ENCODE data around the gene ZDHHC11B.
"Not testable (repeated sequence)": the region's sequence is repeated elsewhere in the genome, so short reads cannot be mapped to it uniquely, and the experiment has no call there.

The ZDHHC11B gene

DNA sequence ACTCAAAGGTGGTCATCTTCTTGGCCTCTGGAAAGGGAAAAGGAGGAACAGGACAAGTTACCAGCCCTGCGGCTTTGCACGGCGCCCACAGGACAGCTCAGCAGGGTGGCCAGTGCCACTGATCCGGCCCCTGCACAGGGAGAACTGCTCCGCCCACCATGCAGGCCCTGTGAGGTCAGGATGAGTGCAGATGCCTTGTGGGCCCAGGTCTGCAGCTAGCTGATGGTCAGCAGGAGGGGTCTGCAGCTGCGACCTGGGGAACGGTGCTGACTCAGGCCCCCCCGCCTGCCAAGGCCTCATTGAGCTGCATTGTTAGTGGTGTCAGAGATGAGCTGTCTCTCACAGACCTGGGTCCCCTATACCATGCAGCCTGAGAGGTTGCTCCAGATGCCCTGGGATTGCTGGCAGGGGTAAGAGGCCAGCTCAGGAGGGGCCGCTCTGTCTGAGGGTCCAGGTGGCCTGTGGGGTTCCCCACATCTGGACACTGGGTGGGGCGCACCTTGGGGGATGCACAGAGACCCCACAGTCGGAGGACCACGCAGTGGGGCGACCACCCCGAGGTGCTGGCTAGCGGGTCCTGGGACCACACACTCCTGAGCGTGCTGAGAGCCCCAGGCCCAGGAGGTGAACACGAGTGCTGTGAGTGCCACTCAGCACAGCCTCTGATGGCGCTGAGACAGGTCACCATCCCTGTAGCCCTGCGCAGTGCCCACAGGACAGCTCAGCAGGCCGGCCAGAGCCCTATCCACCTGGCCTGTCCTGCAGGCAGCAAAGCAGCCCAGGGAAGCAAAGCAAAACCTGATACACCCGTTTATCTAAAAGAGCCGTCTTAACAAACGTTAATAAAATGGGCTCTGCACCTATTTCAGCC lies 39.0 kb downstream of the ZDHHC11B start:
- Histone ChIP-seq H4K8ac (ENCODE audit: low read length) (peak overlapping the region; percentile 54), H3K23ac (ENCODE audit: low read length in 2 of 2) (peak overlapping the region in 1 of 2 experiments; percentile 9), H3K14ac (ENCODE audit: low read length in 2 of 2) (peak overlapping the region in 1 of 2 experiments; percentile 95), H4K91ac (ENCODE audit: low read length) (peak overlapping the region; percentile 39)
- H3K4me2 ChIP-seq (ENCODE audit: low read length, poor library complexity, severe bottlenecking); H2BK120ac ChIP-seq (ENCODE audit: low read depth, low read length); H2AK5ac ChIP-seq (ENCODE audit: low read length, severe bottlenecking); H3K9ac ChIP-seq (ENCODE audit: low read length); H3K4ac ChIP-seq (ENCODE audit: low read depth in 1 of 2, low read length in 2 of 2); H3K79me1 ChIP-seq (replicated peaks; ENCODE audit: low read length, poor library complexity, severe bottlenecking); H2BK5ac ChIP-seq (ENCODE audit: low read depth, low read length, poor library complexity, severe bottlenecking); H2AFZ ChIP-seq (ENCODE audit: low read depth, low read length); H3K36me3 ChIP-seq (ENCODE audit: control insufficient read depth in 1 of 2, insufficient read depth in 2 of 2, low read depth in 1 of 2, low read length in 2 of 2); H2BK12ac ChIP-seq (ENCODE audit: low read length in 2 of 2); H3K4me1 ChIP-seq (ENCODE audit: control insufficient read depth, insufficient read depth, low read depth, low read length); H3K27me3 ChIP-seq (ENCODE audit: control insufficient read depth in 1 of 2, insufficient read depth in 1 of 2, low read length in 2 of 2); H3K27ac ChIP-seq (ENCODE audit: low read length, poor library complexity, severe bottlenecking); H3K4me3 ChIP-seq (ENCODE audit: insufficient read depth in 1 of 2, low read depth in 1 of 2, low read length in 2 of 2); H2BK15ac ChIP-seq (ENCODE audit: low read depth, poor library complexity, severe bottlenecking); DNase-seq; H3K18ac ChIP-seq (ENCODE audit: low read depth in 1 of 2, low read length in 2 of 2); H3K9me3 ChIP-seq (ENCODE audit: control insufficient read depth, low read length): not testable (repeated sequence)
- 86% methylated on average over 20 of the region's 23 CpGs for WGBS

DNA sequence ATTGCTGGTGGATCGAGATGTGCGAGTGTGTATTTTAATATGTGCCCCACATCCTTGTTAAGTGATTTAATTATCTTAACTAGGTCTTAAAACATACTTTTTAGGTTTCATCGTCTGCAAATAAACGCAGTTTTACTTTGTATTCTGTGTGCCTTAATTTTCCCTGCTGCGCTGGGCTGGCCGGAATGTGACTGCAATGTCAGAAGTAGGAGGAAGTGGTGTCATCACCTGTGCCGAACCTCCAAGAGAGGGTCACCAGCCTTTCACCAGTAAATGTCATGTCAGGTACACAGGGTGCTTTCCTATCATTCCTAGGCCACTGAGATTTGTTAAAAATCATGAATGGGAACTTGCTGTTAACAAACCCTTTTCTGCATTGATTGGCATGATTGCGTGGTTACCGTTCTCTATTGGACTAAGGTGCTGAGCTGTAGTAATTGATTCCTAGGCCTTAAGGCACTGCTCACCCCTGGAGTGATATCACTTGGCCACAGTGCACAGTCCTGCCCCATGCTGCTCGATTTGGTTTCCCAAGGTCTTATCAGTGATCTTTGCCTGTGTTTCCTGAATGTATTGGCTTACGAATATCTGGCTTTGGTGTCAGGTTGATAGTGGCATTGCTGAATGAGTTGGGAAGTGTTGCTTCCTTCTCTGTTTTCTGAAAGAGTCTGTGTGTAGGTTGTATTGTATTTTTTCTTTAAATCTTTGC lies 40.7 kb downstream of the ZDHHC11B start:
- not testable (repeated sequence) for H3K4me1 ChIP-seq (ENCODE audit: control insufficient read depth, insufficient read depth, low read depth, low read length); H3K4me2 ChIP-seq (ENCODE audit: low read length, poor library complexity, severe bottlenecking); H3K36me3 ChIP-seq (ENCODE audit: control insufficient read depth in 1 of 2, insufficient read depth in 2 of 2, low read depth in 1 of 2, low read length in 2 of 2); H2BK12ac ChIP-seq (ENCODE audit: low read length in 2 of 2); DNase-seq; H3K14ac ChIP-seq (ENCODE audit: low read length in 2 of 2); H3K9me3 ChIP-seq (ENCODE audit: control insufficient read depth, low read length); H2AK5ac ChIP-seq (ENCODE audit: low read length, severe bottlenecking); H4K91ac ChIP-seq (ENCODE audit: low read length); H2BK15ac ChIP-seq (ENCODE audit: low read depth, poor library complexity, severe bottlenecking); H3K18ac ChIP-seq (ENCODE audit: low read depth in 1 of 2, low read length in 2 of 2); H2AFZ ChIP-seq (ENCODE audit: low read depth, low read length); H3K23ac ChIP-seq (ENCODE audit: low read length in 2 of 2); H4K8ac ChIP-seq (ENCODE audit: low read length); H3K4me3 ChIP-seq (ENCODE audit: insufficient read depth in 1 of 2, low read depth in 1 of 2, low read length in 2 of 2); H3K27me3 ChIP-seq (ENCODE audit: control insufficient read depth in 1 of 2, insufficient read depth in 1 of 2, low read length in 2 of 2); H3K79me1 ChIP-seq (replicated peaks; ENCODE audit: low read length, poor library complexity, severe bottlenecking); H3K9ac ChIP-seq (ENCODE audit: low read length); H2BK5ac ChIP-seq (ENCODE audit: low read depth, low read length, poor library complexity, severe bottlenecking); H3K27ac ChIP-seq (ENCODE audit: low read length, poor library complexity, severe bottlenecking); H2BK120ac ChIP-seq (ENCODE audit: low read depth, low read length); H3K4ac ChIP-seq (ENCODE audit: low read depth in 1 of 2, low read length in 2 of 2)
- WGBS, result 83% methylated on average over 9 of the region's 11 CpGs

DNA sequence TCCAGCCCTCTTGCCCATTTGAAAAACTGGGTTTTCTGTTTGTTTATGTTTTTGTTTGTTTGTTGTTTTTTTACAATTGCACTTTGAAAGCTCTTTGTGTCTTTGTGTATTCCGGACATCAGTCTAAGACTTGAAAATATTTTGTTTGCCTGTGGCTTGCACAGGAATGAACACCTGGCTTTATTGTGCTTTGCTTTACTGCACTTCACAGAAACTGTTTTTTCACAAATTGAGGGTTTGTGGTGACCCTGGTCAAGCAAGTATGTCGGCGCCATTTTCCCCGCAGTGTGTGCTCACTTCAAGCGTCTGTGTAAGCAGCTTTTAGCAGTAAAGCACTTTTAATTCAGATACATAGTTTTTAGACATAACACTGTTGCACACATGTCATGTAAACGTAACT lies 42.3 kb downstream of the ZDHHC11B start:
- not testable (repeated sequence) for H3K9me3 ChIP-seq (ENCODE audit: control insufficient read depth, low read length); H2AFZ ChIP-seq (ENCODE audit: low read depth, low read length); H3K4me3 ChIP-seq (ENCODE audit: insufficient read depth in 1 of 2, low read depth in 1 of 2, low read length in 2 of 2); H3K27me3 ChIP-seq (ENCODE audit: control insufficient read depth in 1 of 2, insufficient read depth in 1 of 2, low read length in 2 of 2); H3K4me2 ChIP-seq (ENCODE audit: low read length, poor library complexity, severe bottlenecking); H2BK15ac ChIP-seq (ENCODE audit: low read depth, poor library complexity, severe bottlenecking); H2AK5ac ChIP-seq (ENCODE audit: low read length, severe bottlenecking); H3K14ac ChIP-seq (ENCODE audit: low read length in 2 of 2); H4K8ac ChIP-seq (ENCODE audit: low read length); H3K36me3 ChIP-seq (ENCODE audit: control insufficient read depth in 1 of 2, insufficient read depth in 2 of 2, low read depth in 1 of 2, low read length in 2 of 2); H3K79me1 ChIP-seq (replicated peaks; ENCODE audit: low read length, poor library complexity, severe bottlenecking); H2BK12ac ChIP-seq (ENCODE audit: low read length in 2 of 2); DNase-seq; H3K9ac ChIP-seq (ENCODE audit: low read length); H2BK5ac ChIP-seq (ENCODE audit: low read depth, low read length, poor library complexity, severe bottlenecking); H3K23ac ChIP-seq (ENCODE audit: low read length in 2 of 2); H3K27ac ChIP-seq (ENCODE audit: low read length, poor library complexity, severe bottlenecking); H4K91ac ChIP-seq (ENCODE audit: low read length); H3K4me1 ChIP-seq (ENCODE audit: control insufficient read depth, insufficient read depth, low read depth, low read length); H3K4ac ChIP-seq (ENCODE audit: low read depth in 1 of 2, low read length in 2 of 2); H2BK120ac ChIP-seq (ENCODE audit: low read depth, low read length); H3K18ac ChIP-seq (ENCODE audit: low read depth in 1 of 2, low read length in 2 of 2)
- 87% methylated on average over 6 of the region's 6 CpGs for WGBS

GRCh38 chr5:734145-734544 lies 50.4 kb downstream of the ZDHHC11B start:
- not testable (repeated sequence) for H3K27ac ChIP-seq (ENCODE audit: low read length, poor library complexity, severe bottlenecking); H2AFZ ChIP-seq (ENCODE audit: low read depth, low read length); H2BK15ac ChIP-seq (ENCODE audit: low read depth, poor library complexity, severe bottlenecking); DNase-seq; H3K23ac ChIP-seq (ENCODE audit: low read length in 2 of 2); H3K9ac ChIP-seq (ENCODE audit: low read length); H3K14ac ChIP-seq (ENCODE audit: low read length in 2 of 2); H3K9me3 ChIP-seq (ENCODE audit: control insufficient read depth, low read length); H3K4me1 ChIP-seq (ENCODE audit: control insufficient read depth, insufficient read depth, low read depth, low read length); H3K27me3 ChIP-seq (ENCODE audit: control insufficient read depth in 1 of 2, insufficient read depth in 1 of 2, low read length in 2 of 2); H4K91ac ChIP-seq (ENCODE audit: low read length); H3K79me1 ChIP-seq (replicated peaks; ENCODE audit: low read length, poor library complexity, severe bottlenecking); H3K18ac ChIP-seq (ENCODE audit: low read depth in 1 of 2, low read length in 2 of 2); H3K4ac ChIP-seq (ENCODE audit: low read depth in 1 of 2, low read length in 2 of 2); H3K4me2 ChIP-seq (ENCODE audit: low read length, poor library complexity, severe bottlenecking); H2BK120ac ChIP-seq (ENCODE audit: low read depth, low read length); H2BK5ac ChIP-seq (ENCODE audit: low read depth, low read length, poor library complexity, severe bottlenecking); H3K36me3 ChIP-seq (ENCODE audit: control insufficient read depth in 1 of 2, insufficient read depth in 2 of 2, low read depth in 1 of 2, low read length in 2 of 2); H3K4me3 ChIP-seq (ENCODE audit: insufficient read depth in 1 of 2, low read depth in 1 of 2, low read length in 2 of 2); H2BK12ac ChIP-seq (ENCODE audit: low read length in 2 of 2); H2AK5ac ChIP-seq (ENCODE audit: low read length, severe bottlenecking); H4K8ac ChIP-seq (ENCODE audit: low read length)
- no CpG with 5 or more reads among the region's 1 CpG for WGBS

Data from mesenchymal stem cell (in vitro differentiated cells and primary cell).